Stomach (tissue), 9 donors: ENCODE results near the gene PDS5A. TPM values are rescaled to one million over a fixed set of nuclear protein-coding genes. Genes with fewer than 3 reads are reported as not detected.

Source experiments
- DNase-seq, 2 donors: peaks; one replicate each; pipeline versions ENCODE4 v3.0.0 to v3.0.0-alpha.2; 2013 to 2019
- H3K27ac ChIP-seq, 5 donors: fragments of 200-600 bp in 4 of 5; sonication (generic) in 4 of 5; one replicate each; pipeline ENCODE4 v1.5.1; 2013 to 2019; ENCODE audit warnings: mild to moderate bottlenecking in 1 of 5, moderate library complexity in 1 of 5
- H3K27me3 ChIP-seq, 3 donors: fragments of 200-600 bp; sonication (generic); one replicate each; pipeline ENCODE4 v1.5.1; 2017 to 2019; ENCODE audit warnings: mixed run types in 1 of 3
- H3K36me3 ChIP-seq, 4 donors: fragments of 200-600 bp; sonication (generic); 1 replicate in 3 of 4; 2 replicates in 1 of 4; pipeline ENCODE4 v1.5.1; 2016 to 2019
- H3K4me1 ChIP-seq, 4 donors: fragments of 200-600 bp; sonication (generic); one replicate each; pipeline ENCODE4 v1.5.1; 2016 to 2019
- H3K4me3 ChIP-seq, 4 donors: fragments of 200-600 bp; sonication (generic) in 3 of 4; one replicate each; pipeline ENCODE4 v1.5.1; 2016 to 2019; ENCODE audit warnings: mild to moderate bottlenecking in 1 of 4
- H3K9me3 ChIP-seq, 4 donors: fragments of 200-600 bp; sonication (generic); one replicate each; pipeline ENCODE4 v1.5.1; 2016 to 2019
- EP300 ChIP-seq: sonication (generic); formaldehyde crosslinking; IDR thresholded peaks from one replicate; pipeline ENCODE4 v1.6.1; 2017; ENCODE audit warnings: antibody characterized with exemption
- POLR2A ChIP-seq, 4 donors: fragments of 450-650 bp; IDR thresholded peaks; one replicate each; pipeline ENCODE4 v1.6.1; 2016; ENCODE audit warnings: antibody characterized with exemption in 4 of 4, control low read depth in 2 of 4, mild to moderate bottlenecking in 1 of 4, moderate library complexity in 1 of 4
- POLR2AphosphoS5 ChIP-seq, 3 donors: sonication (generic); formaldehyde crosslinking; IDR thresholded peaks; one replicate each; pipeline ENCODE4 v1.6.1; 2016; ENCODE audit warnings: antibody characterized with exemption in 3 of 3
- WGBS, 5 donors: extraction: QIAGEN DNeasy Blood & Tissue Kit in 3 of 5; methylation state at CpG; one replicate each; pipeline versions ENCODE4 v1.1.5 to v1.1.7; 2013 to 2018; 5-methylcytosine and 5-hydroxymethylcytosine counted together
- intact Hi-C: fragments of 100-400 bp; cut with DNase I; formaldehyde crosslinking; loops from one replicate; pipeline ENCODE4 v1.15.1; 2023; ENCODE audit warnings: low total_unique reads
- polyA plus RNA-seq, 3 donors: library from polyadenylated mRNA; stranded (reverse); fragments of 200-250 nt; gene quantifications; one replicate each; pipeline ENCODE4 v1.2.3, GENCODE V29; 2013
- total RNA-seq, 5 donors: library from RNA; depleted of rRNA; stranded (reverse); fragments of >200 nt; gene quantifications; one replicate each; pipeline versions ENCODE4 v1.1.0 to v1.2.3, GENCODE V29; 2014 to 2016
- TF ChIP-seq, protein P1 (sequence below), 7 experiments: fragments of 450-650 bp in 4 of 7; fragments of 200-600 bp in 3 of 7; sonication (generic) in 3 of 7; IDR thresholded peaks; one replicate each; pipeline ENCODE4 v1.5.1; 2016 to 2019; ENCODE audit warnings: antibody characterized with exemption in 7 of 7, control low read depth in 2 of 7, mild to moderate bottlenecking in 1 of 7
- donor health status: healthy with polysubstance abuse.
- donor health status: Bipolar disorder and iron deficiency.
- donor health status: healthy.

The PDS5A gene
- total and polyA plus RNA-seq, 8 donors = 14.7 to 117 (median 82.4) TPM

DNA sequence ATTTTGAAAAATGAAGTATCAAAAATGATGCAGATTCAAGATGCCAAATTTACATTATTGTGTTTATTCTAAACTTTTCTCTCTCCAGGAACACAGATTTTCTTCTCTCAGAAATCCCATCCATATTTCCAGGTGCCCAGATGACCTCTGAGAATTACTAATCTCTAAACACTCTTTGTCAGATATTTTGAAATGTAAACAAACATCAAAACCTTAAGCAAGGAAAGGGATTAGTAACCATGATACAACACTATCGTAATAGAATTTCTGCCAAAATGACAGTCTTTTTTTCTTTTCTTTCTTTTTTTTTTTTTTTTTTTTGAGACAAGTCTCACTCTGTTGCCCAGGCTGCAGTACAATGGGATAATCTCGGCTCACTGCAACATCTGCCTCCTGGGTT is 76.7 kb downstream of the PDS5A start:
- WGBS, 5 donors = 38 to 80% (median 59%) methylated on average over 2 of the region's 2 CpGs

DNA sequence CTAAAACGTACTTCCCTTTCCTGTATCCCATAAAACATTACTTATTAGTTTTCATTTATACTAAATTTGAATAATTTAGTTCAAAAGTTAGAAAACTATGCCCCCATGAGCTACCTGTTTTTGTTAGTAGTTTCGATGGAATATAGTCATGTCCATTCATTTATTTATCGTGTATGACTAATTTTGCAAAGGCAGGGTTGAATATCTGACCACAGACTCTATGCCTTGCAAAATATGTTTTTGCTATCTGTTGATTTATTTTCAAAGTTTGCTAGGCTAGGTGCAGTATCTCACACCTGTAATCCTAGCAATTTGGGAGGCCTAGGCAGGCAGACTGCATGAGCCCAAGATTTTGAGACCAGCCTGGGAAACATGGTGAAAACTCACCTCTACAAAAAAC is 78.4 kb downstream of the PDS5A start:
- H3K27me3 ChIP-seq = no peaks in the 10 kb centered on the region
- no peak for TF ChIP-seq EP300
- TF ChIP-seq, protein P1, sequence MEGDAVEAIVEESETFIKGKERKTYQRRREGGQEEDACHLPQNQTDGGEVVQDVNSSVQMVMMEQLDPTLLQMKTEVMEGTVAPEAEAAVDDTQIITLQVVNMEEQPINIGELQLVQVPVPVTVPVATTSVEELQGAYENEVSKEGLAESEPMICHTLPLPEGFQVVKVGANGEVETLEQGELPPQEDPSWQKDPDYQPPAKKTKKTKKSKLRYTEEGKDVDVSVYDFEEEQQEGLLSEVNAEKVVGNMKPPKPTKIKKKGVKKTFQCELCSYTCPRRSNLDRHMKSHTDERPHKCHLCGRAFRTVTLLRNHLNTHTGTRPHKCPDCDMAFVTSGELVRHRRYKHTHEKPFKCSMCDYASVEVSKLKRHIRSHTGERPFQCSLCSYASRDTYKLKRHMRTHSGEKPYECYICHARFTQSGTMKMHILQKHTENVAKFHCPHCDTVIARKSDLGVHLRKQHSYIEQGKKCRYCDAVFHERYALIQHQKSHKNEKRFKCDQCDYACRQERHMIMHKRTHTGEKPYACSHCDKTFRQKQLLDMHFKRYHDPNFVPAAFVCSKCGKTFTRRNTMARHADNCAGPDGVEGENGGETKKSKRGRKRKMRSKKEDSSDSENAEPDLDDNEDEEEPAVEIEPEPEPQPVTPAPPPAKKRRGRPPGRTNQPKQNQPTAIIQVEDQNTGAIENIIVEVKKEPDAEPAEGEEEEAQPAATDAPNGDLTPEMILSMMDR (IDR thresholded peaks at IDR 0.05) = no peak
- no peak for TF ChIP-seq POLR2AphosphoS5 (IDR thresholded peaks at IDR 0.05)
- TF ChIP-seq POLR2A (IDR thresholded peaks at IDR 0.05) = no peak
- WGBS, 5 donors = 85 to 92% (median 87%) methylated on average over 3 of the region's 3 CpGs
- no peaks in the 10 kb centered on the region for H3K9me3 ChIP-seq
- H3K36me3 ChIP-seq = peaks cover 29 to 100% (median 92%) of the 10 kb centered on the region in 4 donors
- peaks cover 0 to 8% (median 0%) of the 10 kb centered on the region in 4 donors for H3K4me1 ChIP-seq
- H3K4me3 ChIP-seq = no peak overlapping the region
- no peak for DNase-seq
- intact Hi-C loops = no loop called here
- H3K27ac ChIP-seq = no peak overlapping the region

More for the DNA sequence above, 76.7 kb downstream of the PDS5A start:
- no peak overlapping the region for H3K27ac ChIP-seq
- no peak overlapping the region for H3K4me3 ChIP-seq
- peaks cover 23 to 98% (median 86%) of the 10 kb centered on the region in 4 donors for H3K36me3 ChIP-seq
- H3K27me3 ChIP-seq = no peaks in the 10 kb centered on the region
- H3K4me1 ChIP-seq = peaks cover 0 to 8% (median 0%) of the 10 kb centered on the region in 4 donors
- TF ChIP-seq, protein P1 (IDR thresholded peaks at IDR 0.05) = no peak
- TF ChIP-seq EP300 (no peak), POLR2A (IDR thresholded peaks at IDR 0.05) (no peak), POLR2AphosphoS5 (IDR thresholded peaks at IDR 0.05) (no peak)
- DNase-seq = no peak
- H3K9me3 ChIP-seq = no peaks in the 10 kb centered on the region
- intact Hi-C loops = no loop called here

DNA sequence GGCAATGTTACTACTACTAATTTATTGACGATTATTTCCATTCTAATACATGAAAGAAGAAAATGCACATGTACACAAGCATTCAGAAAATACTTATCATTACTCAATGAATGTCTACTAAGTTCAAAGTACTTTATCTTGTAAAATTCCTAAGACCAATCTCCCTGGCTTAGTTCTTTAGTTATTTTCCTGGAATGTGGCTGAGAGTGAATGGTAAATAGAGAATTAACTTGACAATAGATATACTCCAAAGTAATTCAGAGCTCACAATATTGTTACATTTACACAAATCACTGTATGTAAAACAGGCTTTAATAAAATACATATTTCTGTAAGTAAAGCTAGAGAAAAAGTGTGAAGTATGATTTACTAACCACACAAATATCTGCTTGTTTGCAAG is 79.7 kb downstream of the PDS5A start:
- no peak for TF ChIP-seq POLR2AphosphoS5 (IDR thresholded peaks at IDR 0.05)
- TF ChIP-seq, protein P1 (IDR thresholded peaks at IDR 0.05) = no peak
- TF ChIP-seq POLR2A (IDR thresholded peaks at IDR 0.05) = no peak
- no peak for TF ChIP-seq EP300

DNA sequence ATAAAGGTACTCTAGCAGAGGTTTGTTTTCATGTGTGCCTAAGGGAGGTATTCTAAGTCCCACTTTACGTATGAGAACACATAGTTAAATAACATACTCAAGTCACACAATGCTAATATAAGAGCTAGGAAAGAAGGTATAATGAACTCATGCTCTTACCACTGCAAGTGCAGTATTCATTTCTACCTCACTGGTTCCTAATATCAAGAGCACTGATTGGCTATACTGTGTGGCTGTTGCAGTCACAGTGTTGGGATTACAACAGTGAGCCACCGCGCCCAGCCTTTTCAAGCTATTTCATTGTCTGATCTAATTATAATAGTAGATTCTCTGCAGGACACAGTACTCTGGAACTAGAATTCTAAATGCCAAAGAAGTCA is 84.0 kb downstream of the PDS5A start:
- no peaks in the 10 kb centered on the region for H3K9me3 ChIP-seq
- H3K4me3 ChIP-seq = no peak overlapping the region
- intact Hi-C loops = no loop called here
- H3K27me3 ChIP-seq = no peaks in the 10 kb centered on the region
- H3K4me1 ChIP-seq = no peaks in the 10 kb centered on the region
- TF ChIP-seq POLR2A (IDR thresholded peaks at IDR 0.05) (no peak), EP300 (no peak), POLR2AphosphoS5 (IDR thresholded peaks at IDR 0.05) (no peak)
- TF ChIP-seq, protein P1 (IDR thresholded peaks at IDR 0.05) = no peak
- no peak for DNase-seq
- peaks cover 41 to 100% (median 99%) of the 10 kb centered on the region in 4 donors for H3K36me3 ChIP-seq
- H3K27ac ChIP-seq = no peak overlapping the region
- WGBS, 5 donors = 95 to 97% (median 97%) methylated on average over 3 of the region's 3 CpGs

More for the DNA sequence above, 79.7 kb downstream of the PDS5A start:
- Histone ChIP-seq H3K36me3 (peaks cover 29 to 100% (median 95%) of the 10 kb centered on the region in 4 donors), H3K27ac (no peak overlapping the region), H3K4me3 (no peak overlapping the region), H3K4me1 (peaks cover 0 to 8% (median 0%) of the 10 kb centered on the region in 4 donors), H3K27me3 (no peaks in the 10 kb centered on the region), H3K9me3 (no peaks in the 10 kb centered on the region)
- no peak for DNase-seq
- WGBS, 5 donors = 72 to 87% (median 75%) methylated on average over 1 of the region's 1 CpG
- intact Hi-C loops = no loop called here
